Measurements from ENCODE around the gene MRTO4. TPM values are rescaled to one million over a fixed set of nuclear protein-coding genes. Genes with fewer than 3 reads are reported as not detected.

MRTO4 gene
- polyA plus RNA-seq, 4 donors, result 27.0 to 29.3 (median 28.2) TPM

- DNase-seq (ENCODE audit: low read depth in 4 of 4, low spot score in 3 of 4), result no peak
These were observed 56.3 kb downstream of the MRTO4 start for GRCh38 chr1:19307794-19308508.

GRCh38 chr1:19308509-19308907 lies 56.9 kb downstream of the MRTO4 start:
- no peak for DNase-seq (ENCODE audit: low read depth in 4 of 4, low spot score in 3 of 4)

- DNase-seq (ENCODE audit: low read depth in 4 of 4, low spot score in 3 of 4), result no peak
These were observed 57.7 kb downstream of the MRTO4 start for GRCh38 chr1:19309123-19309813.

Other genes starting within 250 kb of the MRTO4 start
- gene UBR4, start 41.5 kb upstream of the MRTO4 start, polyA plus RNA-seq (ENCODE audit: insufficient read length in 4 of 4), result 100 to 1,000 TPM; 111 to 132 (median 118) TPM
- 10 to 100 TPM; 46.0 to 50.7 (median 49.1) TPM for gene EMC1, start 281 bp upstream of the MRTO4 start, polyA plus RNA-seq (ENCODE audit: insufficient read length in 4 of 4)
- 1 to 10 TPM; 1.0 to 1.3 (median 1.1) TPM for gene AKR7A3, start 37.0 kb downstream of the MRTO4 start, polyA plus RNA-seq (ENCODE audit: insufficient read length in 4 of 4)
- 100 to 1,000 TPM in 1 of 4 donors, 10 to 100 TPM in 3; 80.6 to 103 (median 85.7) TPM for gene AKR7A2, start 60.3 kb downstream of the MRTO4 start, polyA plus RNA-seq (ENCODE audit: insufficient read length in 4 of 4)
- gene SLC66A1, start 60.5 kb downstream of the MRTO4 start, polyA plus RNA-seq (ENCODE audit: insufficient read length in 4 of 4), result 10 to 100 TPM; 12.0 to 15.7 (median 12.3) TPM
- gene CAPZB, start 233.7 kb downstream of the MRTO4 start, polyA plus RNA-seq (ENCODE audit: insufficient read length in 4 of 4), result 100 to 1,000 TPM; 248 to 277 (median 264) TPM